Hepatocyte (in vitro differentiated cells): Measurements from ENCODE around the gene C1orf87. TPM values are rescaled to one million over a fixed set of nuclear protein-coding genes. Genes with fewer than 3 reads are reported as not detected.

Experiments used
- DNase-seq: peaks from one replicate; pipeline ENCODE4 v3.0.0-alpha.2; 2016; ENCODE audit warnings: low spot score
- H2AFZ ChIP-seq: fragments of 200-600 bp; sonication (generic); 2 replicates; pipeline ENCODE4 v1.6.0; 2016; ENCODE audit warnings: antibody characterized with exemption, mild to moderate bottlenecking
- H3K27ac ChIP-seq: fragments of 200-600 bp; sonication (generic); 2 replicates; pipeline ENCODE4 v1.5.1; 2016; ENCODE audit warnings: mild to moderate bottlenecking
- H3K27me3 ChIP-seq: fragments of 200-600 bp; sonication (generic); 2 replicates; pipeline ENCODE4 v1.6.1; 2016
- H3K36me3 ChIP-seq: fragments of 200-600 bp; sonication (generic); replicated peaks from 2 replicates; pipeline ENCODE4 v1.5.1; 2016; ENCODE audit warnings: low read depth; ENCODE audit not compliant: insufficient read depth
- H3K4me1 ChIP-seq: fragments of 200-600 bp; sonication (generic); 2 replicates; pipeline ENCODE4 v1.5.1; 2016; ENCODE audit warnings: mild to moderate bottlenecking, moderate library complexity; ENCODE audit not compliant: insufficient read depth
- H3K4me2 ChIP-seq: fragments of 200-600 bp; sonication (generic); 2 replicates; pipeline ENCODE4 v1.6.0; 2016
- H3K4me3 ChIP-seq: fragments of 200-600 bp; sonication (generic); 2 replicates; pipeline ENCODE4 v1.5.1; 2016; ENCODE audit warnings: mild to moderate bottlenecking
- H3K79me2 ChIP-seq: fragments of 200-600 bp; sonication (generic); 2 replicates; pipeline ENCODE4 v1.6.0; 2017; ENCODE audit warnings: mild to moderate bottlenecking
- H3K9me2 ChIP-seq: fragments of 200-600 bp; sonication (generic); replicated peaks from 2 replicates; pipeline ENCODE4 v1.6.0; 2017; ENCODE audit warnings: mild to moderate bottlenecking; ENCODE audit not compliant: insufficient read depth
- H3K9me3 ChIP-seq: fragments of 200-600 bp; sonication (generic); 2 replicates; pipeline ENCODE4 v1.5.1; 2016; ENCODE audit warnings: low read depth, mild to moderate bottlenecking
- H4K20me1 ChIP-seq: fragments of 200-600 bp; sonication (generic); 2 replicates; pipeline ENCODE4 v1.6.0; 2016; ENCODE audit warnings: mild to moderate bottlenecking; ENCODE audit not compliant: insufficient read depth, poor library complexity, severe bottlenecking
- CTCF ChIP-seq: fragments of 200-600 bp; sonication (generic); IDR thresholded peaks from 2 replicates; pipeline ENCODE4 v1.5.1; 2016; ENCODE audit warnings: antibody characterized with exemption, mild to moderate bottlenecking; ENCODE audit not compliant: poor library complexity
- EZH2 ChIP-seq: fragments of 200-600 bp; sonication (generic); IDR thresholded peaks from 2 replicates; pipeline ENCODE4 v1.6.1; 2016; ENCODE audit warnings: antibody characterized with exemption, mild to moderate bottlenecking, borderline replicate concordance
- EZH2phosphoT487 ChIP-seq: fragments of 200-600 bp; sonication (generic); IDR thresholded peaks from one replicate; pipeline ENCODE4 v1.6.1; 2018; ENCODE audit warnings: antibody characterized with exemption, mild to moderate bottlenecking, low read depth, moderate library complexity; ENCODE audit not compliant: unreplicated experiment, severe bottlenecking
- WGBS: methylation state at CpG from one replicate; pipeline ENCODE4 v1.1.6; 2016; ENCODE audit warnings: low lambda C conversion rate; ENCODE audit errors: missing lambda C conversion rate; 5-methylcytosine and 5-hydroxymethylcytosine counted together
- polyA plus RNA-seq: library from polyadenylated mRNA; unstranded; fragments of >200 nt; fragmentation: Nextera tagmentation; extraction: Ambion mirVana; gene quantifications from 2 replicates; pipeline ENCODE4 v1.2.1, GENCODE V29; 2016
- total RNA-seq: library from RNA; depleted of rRNA; stranded (reverse); fragments of >200 nt; gene quantifications from 2 replicates; pipeline ENCODE4 v1.2.3, GENCODE V29; 2014

Gene C1orf87
- total and polyA plus RNA-seq, 2 experiments from 2014 or later, result not detected

DNA sequence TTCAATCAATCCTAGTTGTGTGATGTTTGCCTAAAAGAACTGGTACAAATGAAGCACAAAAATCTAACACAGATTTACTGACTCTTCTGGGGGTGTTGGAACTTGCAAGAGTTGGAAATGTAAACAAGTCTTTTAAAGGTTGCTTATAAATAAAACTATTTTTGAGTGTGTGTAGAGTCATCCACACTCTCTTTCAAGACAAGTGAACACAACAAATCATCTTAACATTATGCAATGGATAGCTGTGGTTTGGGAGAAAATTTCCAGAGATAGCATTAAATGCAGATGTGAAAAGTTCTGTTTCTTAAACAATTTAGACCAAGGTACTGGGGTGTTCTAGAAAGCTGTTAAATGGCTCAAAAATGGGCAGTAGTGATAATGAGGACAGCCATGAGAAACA is 28.7 kb downstream of the C1orf87 start:
- Histone ChIP-seq H3K36me3 (no peaks in the 10 kb centered on the region), H3K27me3 (no peaks in the 10 kb centered on the region), H3K79me2 (no peaks in the 10 kb centered on the region), H3K4me2 (no peak overlapping the region), H4K20me1 (no peaks in the 10 kb centered on the region), H3K27ac (no peak overlapping the region), H3K9me2 (no peaks in the 10 kb centered on the region), H3K4me1 (no peaks in the 10 kb centered on the region), H2AFZ (no peak overlapping the region), H3K9me3 (no peaks in the 10 kb centered on the region), H3K4me3 (no peak overlapping the region)
- TF ChIP-seq CTCF, result no peak
- no peak for TF ChIP-seq EZH2phosphoT487
- no peak for TF ChIP-seq EZH2
- no peak for DNase-seq

- DNase-seq, result no peak
- Histone ChIP-seq H3K4me1 (no peaks in the 10 kb centered on the region), H3K9me3 (no peaks in the 10 kb centered on the region), H3K27ac (no peak overlapping the region), H3K9me2 (no peaks in the 10 kb centered on the region), H3K4me2 (no peak overlapping the region), H4K20me1 (no peaks in the 10 kb centered on the region), H3K79me2 (no peaks in the 10 kb centered on the region), H3K27me3 (no peaks in the 10 kb centered on the region), H2AFZ (no peak overlapping the region), H3K36me3 (no peaks in the 10 kb centered on the region), H3K4me3 (no peak overlapping the region)
- 84% methylated on average over 2 of the region's 2 CpGs for whole genome bisulfite sequencing
- TF ChIP-seq EZH2phosphoT487 (no peak), EZH2 (no peak), CTCF (no peak)
Observed at GRCh38 chr1:60041783-60042182, 31.8 kb downstream of the C1orf87 start.

GRCh38 chr1:60037669-60038068 is 35.9 kb downstream of the C1orf87 start:
- no peak overlapping the region for H2AFZ ChIP-seq
- no peaks in the 10 kb centered on the region for H3K9me2 ChIP-seq
- no peaks in the 10 kb centered on the region for H3K27me3 ChIP-seq
- H3K36me3 ChIP-seq, result no peaks in the 10 kb centered on the region
- H3K79me2 ChIP-seq, result no peaks in the 10 kb centered on the region
- no peaks in the 10 kb centered on the region for H3K4me1 ChIP-seq
- no peak overlapping the region for H3K4me2 ChIP-seq
- DNase-seq, result no peak
- no peak overlapping the region for H3K27ac ChIP-seq
- 96% methylated on average over 1 of the region's 1 CpG for WGBS
- TF ChIP-seq CTCF (no peak), EZH2 (no peak), EZH2phosphoT487 (no peak)
- H3K4me3 ChIP-seq, result no peak overlapping the region
- H3K9me3 ChIP-seq, result no peaks in the 10 kb centered on the region
- no peaks in the 10 kb centered on the region for H4K20me1 ChIP-seq

DNA sequence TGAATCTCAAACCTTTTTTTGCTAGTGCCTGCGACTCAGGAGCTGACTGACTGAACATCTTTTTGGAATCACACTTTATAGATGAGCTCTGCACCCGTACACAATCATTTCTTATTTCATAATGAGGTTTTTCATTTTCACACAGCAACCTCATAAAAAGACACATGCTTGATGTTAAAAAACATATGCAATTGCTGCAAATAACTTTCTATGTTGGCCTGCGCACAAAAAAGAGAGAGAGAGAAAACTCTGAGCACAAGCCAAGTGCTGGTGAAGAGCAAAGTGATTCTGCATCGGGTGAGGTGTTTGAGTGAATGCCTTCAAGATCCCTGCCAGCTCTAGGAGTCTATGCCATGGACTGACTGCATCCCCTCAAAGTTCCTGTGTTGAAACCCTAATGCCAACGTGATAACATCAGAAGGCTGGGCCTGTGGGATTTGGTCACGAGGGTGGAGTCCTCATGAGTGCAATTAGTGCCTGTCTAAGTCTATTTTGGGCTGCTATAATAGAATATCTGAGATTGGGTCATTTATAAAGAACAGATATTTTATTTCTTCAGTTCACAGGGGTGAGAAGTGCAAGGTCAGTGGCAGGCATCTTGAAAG is 36.6 kb downstream of the C1orf87 start:
- no peaks in the 10 kb centered on the region for H3K36me3 ChIP-seq
- no peaks in the 10 kb centered on the region for H3K79me2 ChIP-seq
- TF ChIP-seq EZH2, result no peak
- no peak for TF ChIP-seq CTCF
- no peak for TF ChIP-seq EZH2phosphoT487
- H3K4me1 ChIP-seq, result no peaks in the 10 kb centered on the region
- H3K9me3 ChIP-seq, result no peaks in the 10 kb centered on the region
- no peak overlapping the region for H3K4me3 ChIP-seq
- H3K27me3 ChIP-seq, result no peaks in the 10 kb centered on the region
- no peaks in the 10 kb centered on the region for H3K9me2 ChIP-seq
- DNase-seq, result no peak
- H2AFZ ChIP-seq, result no peak overlapping the region
- H3K27ac ChIP-seq, result no peak overlapping the region
- no peaks in the 10 kb centered on the region for H4K20me1 ChIP-seq
- H3K4me2 ChIP-seq, result no peak overlapping the region
- 81% methylated on average over 6 of the region's 6 CpGs for WGBS
